Right lobe of liver (tissue), 4 donors: ENCODE results near the gene MYO5C.

Source experiments
- POLR2A ChIP-seq: fragments of 450-650 bp; IDR thresholded peaks from one replicate; pipeline ENCODE4 v1.6.1; 2017; ENCODE audit warnings: antibody characterized with exemption, mild to moderate bottlenecking
- TF ChIP-seq, protein P1 (sequence below), 4 donors: fragments of 200-600 bp in 3 of 4; fragments of 450-650 bp in 1 of 4; IDR thresholded peaks; one replicate each; pipeline versions ENCODE4 v1.5.1 to v1.8.0; 2016 to 2022; ENCODE audit warnings: antibody characterized with exemption in 4 of 4, mild to moderate bottlenecking in 2 of 4
- donor health status: DM: no; HTN: no; CAD: no.
- donor health status: DM: no; HTN: no; CAD: no.
- donor health status: DM: no; HTN: yes; CAD: no.

DNA sequence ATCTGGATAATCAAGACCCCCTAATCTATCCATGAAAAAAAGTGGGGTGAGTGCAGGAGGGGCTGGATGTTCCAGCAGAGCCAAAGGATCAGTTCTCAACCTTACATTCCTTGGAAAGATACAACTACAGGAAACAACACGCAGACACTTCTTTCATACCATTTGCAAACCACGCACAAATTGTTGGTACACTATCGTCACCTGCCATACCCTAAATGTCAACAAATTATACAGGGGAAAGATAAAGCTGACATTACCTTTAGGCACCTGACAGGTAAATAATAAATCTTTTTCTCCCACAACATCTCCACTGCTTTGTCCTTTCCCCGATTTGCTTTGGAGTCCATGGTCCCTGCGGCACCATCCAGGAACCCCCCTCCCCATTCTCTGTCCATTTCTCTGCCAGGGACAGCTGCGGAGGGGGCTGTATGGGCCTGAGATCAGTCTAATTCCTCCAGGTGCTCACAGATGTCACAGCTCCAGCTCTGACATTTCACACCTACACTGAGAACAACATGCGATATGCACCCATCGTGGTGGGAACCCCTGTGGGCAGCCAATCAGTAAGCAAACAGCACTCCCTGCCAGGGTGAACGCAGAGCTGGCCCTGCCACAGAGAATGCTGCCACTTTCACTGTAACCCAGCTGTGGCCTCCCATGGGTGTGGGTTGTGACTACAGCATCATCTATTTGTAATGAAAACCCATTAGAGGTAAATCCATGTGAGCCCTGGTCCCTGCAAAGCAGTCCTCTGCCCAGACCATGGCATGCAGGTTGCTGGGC, 145.4 kb downstream of the MYO5C start:
- TF ChIP-seq, protein P1, sequence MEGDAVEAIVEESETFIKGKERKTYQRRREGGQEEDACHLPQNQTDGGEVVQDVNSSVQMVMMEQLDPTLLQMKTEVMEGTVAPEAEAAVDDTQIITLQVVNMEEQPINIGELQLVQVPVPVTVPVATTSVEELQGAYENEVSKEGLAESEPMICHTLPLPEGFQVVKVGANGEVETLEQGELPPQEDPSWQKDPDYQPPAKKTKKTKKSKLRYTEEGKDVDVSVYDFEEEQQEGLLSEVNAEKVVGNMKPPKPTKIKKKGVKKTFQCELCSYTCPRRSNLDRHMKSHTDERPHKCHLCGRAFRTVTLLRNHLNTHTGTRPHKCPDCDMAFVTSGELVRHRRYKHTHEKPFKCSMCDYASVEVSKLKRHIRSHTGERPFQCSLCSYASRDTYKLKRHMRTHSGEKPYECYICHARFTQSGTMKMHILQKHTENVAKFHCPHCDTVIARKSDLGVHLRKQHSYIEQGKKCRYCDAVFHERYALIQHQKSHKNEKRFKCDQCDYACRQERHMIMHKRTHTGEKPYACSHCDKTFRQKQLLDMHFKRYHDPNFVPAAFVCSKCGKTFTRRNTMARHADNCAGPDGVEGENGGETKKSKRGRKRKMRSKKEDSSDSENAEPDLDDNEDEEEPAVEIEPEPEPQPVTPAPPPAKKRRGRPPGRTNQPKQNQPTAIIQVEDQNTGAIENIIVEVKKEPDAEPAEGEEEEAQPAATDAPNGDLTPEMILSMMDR (IDR thresholded peaks at IDR 0.05), result no peak
- no peak for TF ChIP-seq POLR2A
